GM18498 (cell line): ENCODE results near the gene UNC5CL.
"Not testable (repeated sequence)": the region's sequence is repeated elsewhere in the genome, so short reads cannot be mapped to it uniquely, and the experiment has no call there.

Experiments
- ATAC-seq: cut with Tn5 transposase; IDR thresholded peaks from one replicate; pipeline ENCODE4 v1.9.1; 2021; ENCODE audit warnings: mild to moderate bottlenecking, moderate library complexity; ENCODE audit not compliant: unreplicated experiment

Gene UNC5CL

DNA sequence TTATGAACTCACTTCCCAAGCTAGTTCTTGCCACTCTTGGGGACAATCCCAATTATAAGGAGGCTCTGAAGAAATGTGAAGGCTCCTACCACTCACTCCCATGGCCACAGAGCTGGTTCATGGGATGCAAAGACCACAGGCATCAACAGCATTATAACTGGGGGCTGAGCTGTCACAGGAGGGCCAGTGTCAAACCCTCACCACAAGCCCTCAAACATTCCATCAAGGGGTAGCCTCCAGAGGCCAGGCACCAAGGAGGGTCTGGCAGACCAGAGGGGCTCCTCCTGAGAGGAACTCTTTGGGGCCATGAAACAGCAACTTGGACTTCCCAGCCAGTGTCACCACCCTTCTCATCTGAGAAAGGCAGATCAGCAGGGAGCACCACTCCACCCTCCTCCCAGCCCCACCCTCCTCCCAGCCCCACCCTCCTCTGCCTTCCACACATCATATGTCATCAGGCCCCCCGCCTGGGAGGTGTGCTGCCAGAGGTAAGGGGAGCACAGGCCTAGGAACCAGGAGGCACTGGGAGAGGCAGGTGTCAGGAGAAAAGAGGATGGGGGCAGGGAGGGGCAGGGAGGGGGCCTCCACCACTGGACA, 2.0 kb upstream of the UNC5CL start:
- no peak for ATAC-seq

DNA sequence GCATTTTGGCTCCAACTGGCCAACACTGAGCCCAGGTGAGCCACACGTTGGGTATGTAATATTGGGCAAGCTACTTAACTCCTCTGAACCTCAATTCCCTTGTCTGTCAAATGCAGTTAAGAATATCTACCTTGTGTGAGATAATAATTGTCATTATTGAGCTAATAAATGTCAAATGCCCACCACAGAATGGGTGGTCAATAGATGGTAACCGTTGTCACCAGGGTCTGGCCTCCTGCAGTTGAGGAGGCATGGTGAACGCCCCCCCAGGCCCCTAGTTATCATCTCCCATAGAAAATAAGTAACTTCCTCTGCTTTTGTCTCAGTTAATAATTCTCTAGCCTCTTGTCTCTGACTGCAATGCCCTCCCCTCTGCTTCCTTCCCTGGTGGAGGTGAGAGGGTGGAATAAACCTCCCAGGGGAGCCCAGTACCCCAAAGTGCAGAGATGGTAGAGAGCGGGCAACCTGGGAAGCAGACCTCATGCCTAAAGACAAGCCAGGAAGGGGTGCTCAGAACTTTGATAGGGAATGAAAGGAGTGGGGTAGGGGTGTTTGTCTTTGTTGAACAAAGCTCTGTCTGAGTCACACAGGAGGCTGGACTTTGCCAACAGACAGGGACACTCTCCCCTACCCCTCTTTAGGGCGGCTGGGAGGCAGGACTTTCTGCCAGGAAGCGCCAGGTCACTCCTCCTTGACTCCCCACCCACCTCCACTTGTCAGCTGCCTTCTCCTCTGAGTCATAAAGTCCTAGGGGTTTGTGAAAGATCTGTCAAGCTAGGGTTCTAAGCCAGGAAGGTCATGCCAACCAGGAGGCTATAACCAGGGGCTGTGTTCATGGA, 1.3 kb upstream of the UNC5CL start:
- no peak for ATAC-seq

DNA sequence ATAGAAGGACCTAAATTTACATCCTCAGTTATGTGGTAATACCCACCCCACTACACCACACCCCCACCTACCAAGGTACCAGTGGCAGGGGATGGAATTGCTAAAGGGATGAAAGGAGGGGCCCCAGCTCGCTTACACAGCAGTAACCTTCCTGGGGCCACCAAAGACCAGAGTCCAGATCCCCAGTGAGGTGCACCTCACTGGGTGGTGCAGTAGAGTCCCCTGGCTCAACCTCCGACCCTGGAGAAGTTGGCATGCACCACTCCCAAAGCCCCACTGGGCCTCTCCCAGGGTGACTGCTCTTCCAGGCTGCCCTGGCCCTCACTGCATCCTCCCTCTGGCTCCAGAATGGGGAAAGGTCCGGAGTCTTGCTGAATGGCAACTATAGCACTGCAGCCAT, 816 bp downstream of the UNC5CL start:
- ATAC-seq = no peak

DNA sequence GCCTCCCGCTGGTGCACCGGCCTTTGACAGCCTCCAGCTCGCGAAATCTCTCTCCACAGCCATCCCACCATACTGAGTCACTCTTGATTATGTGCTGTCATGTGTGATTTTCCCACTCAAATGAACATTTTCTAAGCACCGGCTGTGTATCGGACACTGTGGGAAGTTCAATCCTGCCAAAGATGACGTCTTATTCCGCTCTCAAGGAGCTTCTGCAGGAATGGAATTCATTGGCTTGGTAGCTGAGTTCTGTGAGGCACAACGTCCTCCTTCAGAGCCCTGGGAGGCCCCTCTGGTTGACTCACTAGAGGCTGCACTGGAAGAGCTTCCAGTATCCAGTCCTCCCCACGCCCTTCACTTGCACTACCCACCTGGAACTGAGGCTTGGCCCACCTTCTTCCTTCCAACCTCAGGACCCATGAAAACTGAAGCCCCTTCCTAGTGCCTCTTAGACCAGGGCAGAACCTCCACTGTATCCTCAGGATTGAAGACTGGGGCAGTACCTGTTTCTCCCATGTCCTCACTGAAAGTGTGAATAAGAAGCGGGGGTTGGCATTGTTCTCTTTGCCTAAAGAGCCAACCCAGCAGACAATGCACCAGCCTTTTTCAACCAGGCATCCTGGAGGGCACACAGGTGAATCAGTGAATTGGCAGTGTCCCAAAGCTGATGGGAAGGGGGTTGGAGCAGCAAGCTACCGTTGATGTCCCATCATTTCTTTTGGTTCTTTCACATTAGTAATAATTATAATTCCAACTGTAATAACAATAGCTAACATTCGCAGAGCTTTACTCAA, 1.7 kb downstream of the UNC5CL start:
- ATAC-seq = no peak

DNA sequence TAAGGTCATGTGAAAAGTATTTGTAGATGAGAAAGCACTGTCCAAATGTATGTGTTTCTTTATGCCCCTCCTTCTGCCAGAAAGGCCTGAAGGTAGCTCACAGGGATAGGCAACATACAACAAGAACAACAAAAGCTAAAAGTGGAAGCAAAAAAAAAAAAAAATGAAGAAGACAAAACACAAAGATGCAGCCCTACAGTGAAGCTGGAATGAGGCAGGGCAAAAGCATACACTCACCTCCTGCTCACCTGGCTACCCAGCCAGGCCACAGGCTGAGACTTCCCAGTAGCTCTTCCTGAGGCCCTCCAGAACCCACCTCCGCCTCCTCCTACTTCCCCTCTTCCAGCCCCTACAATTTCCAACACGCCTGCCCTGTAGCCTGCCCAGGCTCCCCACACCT, 2.4 kb downstream of the UNC5CL start:
- ATAC-seq = no peak

DNA sequence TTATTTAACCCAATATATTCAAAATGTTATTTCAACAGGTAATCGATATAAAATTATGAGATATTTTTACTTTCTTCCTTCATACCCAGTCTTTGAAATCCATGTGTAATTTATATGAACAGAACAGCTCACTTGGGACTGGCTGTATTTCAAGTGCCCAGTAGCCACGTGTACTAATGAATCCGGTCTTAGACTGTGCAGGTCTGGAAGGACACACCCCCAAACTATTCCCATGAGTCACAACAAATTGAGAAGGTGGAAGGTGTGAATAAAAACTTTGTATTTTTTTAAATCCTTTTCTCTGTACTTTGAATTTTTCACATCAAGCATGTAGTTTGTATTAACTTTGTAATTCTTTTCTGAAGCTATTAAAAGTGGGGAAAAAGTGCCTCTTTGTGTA, 2.8 kb downstream of the UNC5CL start:
- no peak for ATAC-seq

DNA sequence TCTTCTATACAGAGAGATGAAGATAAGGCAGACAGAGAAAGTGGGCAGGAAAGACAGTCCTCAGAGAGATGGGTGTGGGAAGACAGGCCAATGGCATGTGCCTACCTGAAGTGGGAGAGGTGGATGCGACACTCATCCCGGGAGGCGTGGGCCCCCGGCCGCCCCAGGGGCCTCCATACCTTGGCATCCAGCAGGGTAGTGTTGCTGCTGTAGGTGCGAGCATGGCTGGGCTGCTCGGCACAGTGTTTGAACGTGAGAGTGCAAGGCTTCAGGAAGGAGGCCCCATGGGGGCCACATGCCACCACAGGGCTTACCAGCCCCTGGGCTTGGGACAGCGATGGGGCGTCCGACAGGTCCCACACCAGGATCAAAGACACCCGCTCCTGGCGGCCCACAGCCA, 5.2 kb downstream of the UNC5CL start:
- no peak for ATAC-seq

DNA sequence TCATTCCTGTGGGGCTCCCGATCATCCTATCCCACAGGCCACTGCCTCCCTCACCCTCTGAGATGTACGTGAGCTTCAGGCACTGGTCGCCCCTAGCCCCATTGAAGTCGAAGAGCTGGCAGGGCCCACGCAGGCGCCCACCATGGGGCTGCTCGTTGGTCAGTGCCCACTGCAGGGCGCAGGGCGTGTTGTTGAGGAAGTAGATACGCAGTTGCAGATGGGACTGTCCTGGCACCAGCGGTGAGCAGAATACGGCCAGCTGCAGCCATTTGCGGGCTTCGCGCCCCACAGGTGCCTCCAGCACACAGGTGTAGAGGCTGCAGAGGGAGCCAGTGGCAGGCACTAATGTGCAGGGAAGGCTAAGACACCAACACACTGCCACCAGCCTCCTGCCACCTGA, 6.2 kb downstream of the UNC5CL start:
- no peak for ATAC-seq

DNA sequence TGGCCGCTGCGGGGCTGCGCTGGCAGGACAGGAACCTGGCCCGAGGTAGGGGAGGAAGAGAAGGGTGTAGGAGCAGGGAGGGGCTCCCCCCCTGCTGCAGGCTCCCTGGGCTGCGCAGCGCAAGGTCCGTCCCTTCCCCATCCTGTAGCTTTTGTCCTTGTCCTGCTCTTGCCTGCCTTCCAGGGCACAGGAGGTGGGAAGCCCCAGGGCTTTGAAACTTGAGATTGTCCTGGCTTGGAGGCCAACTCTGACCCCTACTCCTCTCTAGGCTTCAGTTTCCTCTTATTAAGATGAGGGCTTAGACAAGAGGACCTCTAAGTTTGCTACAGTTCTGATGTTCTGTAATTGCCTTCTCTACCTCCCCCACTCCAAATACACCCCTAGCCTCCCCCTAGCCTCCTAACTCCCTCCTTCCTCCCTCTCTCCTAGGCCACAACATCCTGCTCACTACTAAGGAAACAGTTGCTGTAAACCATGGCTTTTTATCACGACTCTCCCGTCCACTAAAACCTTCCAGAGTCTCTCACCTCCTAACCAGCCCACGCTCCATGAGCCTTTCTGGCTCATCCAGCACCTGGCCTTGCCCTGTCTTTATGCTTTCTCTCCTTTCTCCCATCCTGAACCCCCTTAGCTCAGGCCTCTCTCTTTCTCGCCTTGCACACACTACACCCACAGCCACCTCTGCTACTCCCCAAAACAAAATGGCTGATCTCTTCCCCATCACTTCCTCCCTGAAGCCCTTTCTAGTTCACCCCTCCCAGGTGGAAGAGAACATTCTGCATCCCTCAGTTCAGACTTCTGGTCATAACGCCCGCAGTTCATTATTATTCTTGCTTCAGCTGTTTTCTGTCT, 10.2 kb downstream of the UNC5CL start:
- ATAC-seq = peak; percentile 37

DNA sequence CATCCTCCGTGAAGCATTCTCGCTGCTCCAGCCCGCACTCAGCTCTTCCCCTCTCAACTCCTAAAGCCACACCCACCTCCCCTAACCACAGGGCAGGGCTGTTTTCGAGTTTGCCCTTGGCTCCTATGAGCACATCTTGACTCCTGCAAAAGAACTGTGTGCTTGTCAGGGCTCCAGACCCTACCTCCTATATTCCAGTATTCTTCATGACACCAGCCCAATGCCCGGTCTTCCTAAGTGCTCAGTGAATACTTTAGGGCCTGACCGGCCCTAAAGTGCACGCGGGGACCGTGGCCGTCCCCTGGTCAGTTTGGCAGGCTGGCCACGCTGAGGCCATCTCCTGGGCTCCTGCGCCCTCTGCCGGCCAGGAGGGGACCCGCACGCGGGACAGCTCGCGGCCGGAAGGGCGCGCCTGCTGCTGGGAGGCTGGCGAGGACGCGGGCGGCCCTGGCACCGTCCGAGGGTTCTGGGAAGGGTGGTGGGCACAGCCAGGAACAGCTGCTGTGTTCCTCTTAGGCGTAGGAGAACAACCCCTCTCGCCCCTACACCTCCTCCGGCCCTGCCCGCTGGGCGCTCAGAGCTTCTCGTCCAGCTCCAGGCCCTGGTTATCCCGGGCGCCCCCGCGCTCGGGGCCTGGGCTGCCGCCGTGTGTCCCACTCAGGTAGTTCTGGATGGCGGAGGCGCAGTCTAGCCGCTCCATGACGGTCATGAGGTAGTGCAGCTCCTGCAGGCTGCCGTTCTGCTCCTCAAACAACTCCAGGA, 11.0 kb downstream of the UNC5CL start:
- ATAC-seq = peak; percentile 92

DNA sequence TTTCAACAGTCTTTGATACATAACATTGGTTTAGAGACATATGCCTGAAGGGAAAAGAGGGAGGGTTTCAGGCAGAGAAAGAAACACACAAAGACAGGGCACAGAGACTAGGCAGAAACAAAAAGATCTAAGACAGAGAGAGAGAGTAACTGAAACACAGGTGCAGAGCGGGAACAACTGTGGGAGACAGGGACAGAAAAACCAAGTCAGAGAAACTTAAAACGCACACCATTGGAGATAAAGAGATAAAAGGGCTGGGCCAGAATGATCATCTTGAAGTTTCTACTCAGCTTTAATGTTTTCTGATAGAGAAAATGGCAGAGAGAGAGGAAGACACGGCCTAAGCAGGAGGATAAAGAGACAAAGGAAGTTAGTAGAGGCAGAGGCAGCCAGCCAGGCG, 11.8 kb downstream of the UNC5CL start:
- no peak for ATAC-seq

DNA sequence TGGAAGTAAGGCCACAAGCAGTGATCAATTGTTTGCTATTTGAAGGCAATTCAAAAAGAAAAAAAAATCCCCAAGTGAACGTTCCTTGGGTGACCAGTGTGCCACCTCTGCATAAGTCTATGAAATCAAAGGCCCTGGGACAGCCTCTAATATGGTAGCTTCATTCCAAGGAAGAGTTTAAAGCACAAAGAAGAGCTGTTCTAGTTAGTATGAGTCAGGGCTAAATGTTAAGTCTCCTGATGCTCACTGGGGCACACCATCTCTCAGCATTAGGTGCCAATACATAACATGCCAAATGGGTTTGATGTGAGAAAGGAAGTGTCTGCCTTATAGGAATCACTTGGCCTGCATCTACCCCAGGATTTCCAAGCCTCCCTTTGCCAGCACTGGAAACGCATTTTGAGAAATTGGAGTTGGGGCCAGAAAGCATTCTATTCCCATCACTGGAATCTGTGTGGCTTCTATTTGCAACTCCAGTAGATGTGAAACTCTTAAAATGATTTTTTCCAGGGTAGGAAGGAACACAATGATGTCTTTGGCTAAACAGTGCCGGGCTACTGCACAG, 13.0 kb downstream of the UNC5CL start:
- no peak for ATAC-seq

DNA sequence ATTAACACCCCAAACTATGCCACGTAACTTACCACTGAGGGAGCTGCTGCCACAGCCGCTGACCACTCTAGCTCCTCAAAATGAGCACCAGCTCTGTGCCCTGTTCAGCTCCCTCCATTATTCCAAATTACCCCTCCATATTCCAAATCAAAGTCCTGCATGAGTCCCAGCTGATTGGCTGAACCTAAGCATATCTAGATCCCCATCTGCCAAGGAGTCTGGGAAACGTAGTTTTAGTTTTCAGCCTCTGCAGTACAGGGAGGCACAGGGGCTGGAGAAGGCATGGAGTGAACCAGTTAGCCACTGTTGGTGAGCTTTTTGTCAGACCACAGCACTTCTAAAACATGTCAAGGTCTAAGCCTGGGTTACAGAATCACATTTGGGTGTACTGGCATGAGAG, 15.9 kb downstream of the UNC5CL start:
- ATAC-seq = no peak

DNA sequence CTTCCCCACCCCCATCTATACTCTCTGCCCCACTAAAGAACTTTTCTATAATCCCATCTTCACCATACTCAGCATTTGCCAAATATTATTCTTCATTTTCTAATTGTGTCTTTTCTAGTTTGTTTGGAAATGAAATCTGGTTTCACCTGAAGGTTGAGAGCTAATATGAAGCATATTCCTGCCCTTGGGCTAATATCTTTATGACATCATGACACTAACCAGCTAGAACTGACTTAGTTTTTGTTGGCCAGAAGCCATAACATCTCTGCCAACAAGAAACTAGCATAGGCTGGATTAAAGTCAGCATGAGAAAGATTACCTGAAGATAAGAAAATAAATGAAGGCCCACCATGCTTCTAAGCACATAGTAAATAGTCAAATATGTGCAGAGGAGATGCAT, 16.7 kb downstream of the UNC5CL start:
- ATAC-seq = no peak

DNA sequence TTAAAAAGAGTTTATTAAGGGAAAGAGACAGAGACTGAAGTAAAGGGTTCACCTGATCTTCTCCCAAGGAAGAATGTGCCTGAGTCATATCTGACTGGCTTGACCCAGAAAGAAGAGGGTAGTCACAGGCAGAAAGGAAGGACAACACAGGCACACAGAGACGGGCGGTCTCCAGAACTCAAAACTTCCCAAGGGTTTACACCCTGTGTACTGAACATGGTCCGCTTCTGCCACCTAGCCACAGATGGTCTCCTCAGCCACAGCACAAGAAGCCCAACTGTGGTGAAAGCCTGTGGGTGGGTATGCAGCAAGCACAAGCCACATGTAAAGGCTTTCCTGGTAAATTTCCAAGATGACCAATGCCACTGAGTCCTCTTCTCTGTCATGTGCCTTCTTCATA, 17.2 kb downstream of the UNC5CL start:
- no peak for ATAC-seq

DNA sequence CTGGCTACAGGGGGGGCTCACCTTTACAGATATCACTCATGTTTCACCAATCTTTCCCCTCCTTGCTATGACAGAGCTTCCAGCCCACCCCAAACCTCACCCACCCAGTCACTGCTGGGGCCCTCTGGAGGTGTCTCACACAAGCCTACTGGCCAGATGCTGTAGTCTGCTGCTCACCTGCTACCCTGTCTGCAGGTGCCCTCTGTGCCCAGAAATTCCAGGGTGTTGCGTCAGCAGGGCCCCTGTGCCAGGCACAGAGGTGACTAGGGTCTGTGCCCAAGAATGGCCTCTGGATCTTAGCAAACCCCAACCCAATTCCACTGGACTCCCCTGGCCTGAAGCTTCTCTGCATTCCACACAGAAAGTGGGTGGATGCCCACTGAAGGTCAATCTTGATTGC, 21.4 kb downstream of the UNC5CL start:
- ATAC-seq = no peak

DNA sequence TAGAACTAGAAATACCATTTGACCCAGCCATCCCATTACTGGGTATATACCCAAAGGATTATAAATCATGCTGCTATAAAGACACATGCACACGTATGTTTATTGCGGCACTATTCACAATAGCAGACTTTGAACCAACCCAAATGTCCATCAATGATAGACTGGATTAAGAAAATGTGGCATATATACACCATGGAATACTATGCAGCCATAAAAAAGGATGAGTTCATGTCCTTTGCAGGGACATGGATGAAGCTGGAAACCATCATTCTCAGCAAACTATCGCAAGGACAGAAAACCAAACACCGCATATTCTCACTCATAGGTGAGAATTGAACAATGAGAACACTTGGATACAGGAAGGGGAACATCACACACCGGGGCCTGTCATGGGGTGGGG, 23.2 kb downstream of the UNC5CL start:
- not testable (repeated sequence) for ATAC-seq

DNA sequence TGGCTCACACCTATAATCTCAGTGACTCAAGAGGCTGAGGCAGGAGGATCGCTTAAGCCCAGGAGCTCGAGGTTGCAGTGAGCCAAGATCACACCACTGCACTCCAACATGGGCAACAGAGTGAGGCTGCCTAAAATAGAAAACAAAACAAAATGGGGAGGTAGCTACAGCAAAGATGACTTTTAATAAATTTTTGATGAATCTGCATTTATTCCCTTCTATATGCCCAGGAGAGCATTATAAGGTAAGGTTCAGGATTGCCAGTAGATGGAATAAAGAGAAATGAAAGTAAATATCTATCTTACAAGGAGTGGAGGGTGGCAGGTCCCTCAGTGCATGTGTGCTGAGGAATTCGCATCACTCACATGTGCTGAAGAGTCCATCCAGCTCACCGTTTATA, 24.2 kb downstream of the UNC5CL start:
- ATAC-seq = no peak

DNA sequence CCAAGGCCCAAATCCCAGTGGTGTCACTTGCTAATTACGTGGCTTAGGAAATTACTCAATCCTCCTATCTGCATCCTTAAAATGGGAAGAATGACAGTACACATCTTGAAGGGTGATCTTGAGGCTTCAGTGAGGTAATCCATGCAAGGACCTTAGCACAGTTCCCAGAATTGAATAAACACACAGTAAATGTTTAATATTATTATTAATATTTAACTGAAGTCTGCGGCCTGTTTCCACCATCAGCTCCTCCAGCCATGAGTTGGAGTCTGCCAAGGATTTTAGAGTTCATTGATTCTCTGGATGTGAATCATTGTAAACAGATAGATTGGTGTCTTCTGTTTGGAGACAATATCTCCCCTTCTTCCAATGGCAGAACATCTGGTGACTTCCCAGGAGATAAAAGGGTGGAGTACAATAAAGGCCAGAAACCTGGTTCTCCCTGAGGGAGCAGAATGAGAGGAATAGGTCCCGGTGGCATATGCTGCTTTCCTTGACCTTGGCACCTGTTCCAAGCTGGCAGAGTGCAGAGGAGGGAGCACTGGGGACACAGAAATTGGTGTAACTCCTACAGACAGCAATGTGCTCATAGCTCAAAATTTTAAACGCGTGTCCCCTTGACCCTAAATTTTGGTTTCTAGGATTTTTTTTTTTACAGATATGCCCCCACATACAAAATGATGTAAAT, 25.4 kb downstream of the UNC5CL start:
- no peak for ATAC-seq
